Ammon's horn (tissue), 1 donor: ENCODE results near the gene TRAK1.

Source experiments
- DNase-seq: peaks from one replicate; pipeline ENCODE4 v3.0.0-alpha.2; 2016; ENCODE audit warnings: low spot score

TRAK1 gene

DNA sequence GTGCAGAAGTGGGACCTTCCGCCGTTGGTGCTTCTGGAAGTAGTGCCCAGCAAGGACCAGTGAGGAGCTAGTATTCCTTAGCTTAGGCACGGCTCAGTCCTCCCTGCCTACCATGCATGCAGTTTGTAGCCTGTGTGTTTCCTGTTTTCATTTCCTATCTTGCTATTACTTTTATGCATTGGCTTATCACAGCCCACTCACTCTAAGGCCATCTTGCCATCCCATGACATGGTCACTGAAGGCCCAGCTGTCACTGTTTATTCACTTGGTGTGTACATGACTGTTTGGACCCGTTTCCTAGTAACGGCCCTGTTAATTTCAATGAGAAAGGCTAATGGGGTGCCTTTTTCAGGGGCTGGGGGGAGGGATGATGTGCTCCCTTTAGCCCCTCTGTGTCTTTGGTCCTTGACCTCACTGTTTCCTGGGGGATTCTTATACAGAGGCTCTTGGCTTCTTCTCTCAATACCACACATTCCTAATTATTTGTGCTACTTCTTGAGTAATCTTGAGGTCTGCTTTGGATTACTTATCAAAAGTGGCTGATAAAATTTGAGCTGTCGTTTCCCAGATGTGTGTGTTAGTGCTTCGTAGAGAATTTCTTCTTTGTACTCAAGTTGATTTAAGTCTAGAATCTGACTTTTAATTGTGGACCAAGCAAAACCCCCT, 24.5 kb upstream of the TRAK1 start:
- no peak for DNase-seq

DNA sequence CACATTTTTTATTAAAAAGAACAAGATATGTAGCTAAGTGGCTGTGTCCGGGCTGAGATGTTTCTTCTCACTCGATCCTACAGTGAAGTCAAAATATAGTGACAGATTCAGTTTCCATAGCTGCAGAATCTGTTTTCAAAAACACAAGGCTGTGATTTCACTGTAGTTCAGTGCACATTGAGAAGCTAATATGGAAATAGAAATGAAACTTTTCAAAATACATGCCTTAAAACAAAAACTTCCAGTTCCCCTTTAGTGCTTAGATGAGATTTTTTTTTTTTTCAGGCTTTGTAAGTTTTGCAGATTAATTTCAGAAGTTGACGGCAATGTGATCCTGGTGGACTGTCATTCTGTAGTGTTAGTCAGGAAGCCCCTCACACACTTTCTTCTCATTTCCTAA, 23.8 kb upstream of the TRAK1 start:
- DNase-seq, result no peak

DNA sequence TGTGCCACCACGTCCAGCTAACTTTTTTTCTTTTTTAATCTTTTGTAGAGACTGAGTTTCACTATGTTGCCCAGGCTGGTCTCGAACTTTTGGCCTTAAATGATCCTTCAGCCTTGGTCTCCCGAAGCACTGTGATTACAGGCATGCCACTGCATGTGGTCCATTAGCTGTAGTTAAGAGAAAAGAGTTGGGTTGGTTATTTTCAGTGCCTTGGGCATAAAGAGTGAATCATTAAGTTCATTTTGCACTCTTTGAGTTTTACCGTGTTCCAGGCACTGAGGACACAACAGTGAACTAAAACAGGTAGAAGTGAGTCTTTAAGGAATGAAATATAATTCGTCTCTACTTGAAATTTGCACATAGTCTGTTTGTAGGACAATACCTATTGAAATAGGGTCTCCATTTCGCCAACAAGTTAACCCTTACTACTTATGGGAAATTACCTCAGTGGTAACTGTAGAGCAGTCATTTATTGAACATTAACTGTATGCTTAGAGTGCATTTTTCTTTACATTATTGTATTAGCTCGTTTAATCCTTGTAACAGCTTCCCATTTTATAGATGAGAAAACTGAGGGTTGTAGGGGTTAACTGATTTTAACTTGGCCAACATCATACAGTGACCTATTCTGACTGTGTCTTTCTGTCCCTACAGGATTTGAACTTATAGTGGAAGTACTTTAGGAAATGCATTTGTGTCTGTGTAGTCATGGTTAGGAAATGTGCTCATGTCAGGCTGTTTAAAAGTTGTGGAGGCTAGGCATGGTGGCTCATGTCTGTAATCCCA, 22.7 kb upstream of the TRAK1 start:
- no peak for DNase-seq

DNA sequence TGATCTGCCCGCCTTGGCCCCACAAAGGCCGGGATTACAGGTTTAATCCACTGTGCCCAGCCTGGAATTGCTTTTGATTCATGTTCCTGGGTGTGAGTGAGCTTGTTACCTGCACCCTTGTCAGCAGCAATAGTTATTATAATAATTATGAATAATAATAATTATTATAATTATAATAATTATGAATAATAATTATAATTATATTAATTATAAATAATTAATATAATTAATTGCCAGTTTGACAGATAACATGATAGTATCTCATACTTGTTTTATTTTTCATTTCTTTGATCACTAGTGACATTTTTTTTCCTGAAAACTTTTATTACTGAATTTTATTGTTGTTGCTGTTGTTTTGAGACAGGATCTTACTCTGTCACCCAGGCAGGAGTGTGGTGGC, 21.1 kb upstream of the TRAK1 start:
- no peak for DNase-seq

DNA sequence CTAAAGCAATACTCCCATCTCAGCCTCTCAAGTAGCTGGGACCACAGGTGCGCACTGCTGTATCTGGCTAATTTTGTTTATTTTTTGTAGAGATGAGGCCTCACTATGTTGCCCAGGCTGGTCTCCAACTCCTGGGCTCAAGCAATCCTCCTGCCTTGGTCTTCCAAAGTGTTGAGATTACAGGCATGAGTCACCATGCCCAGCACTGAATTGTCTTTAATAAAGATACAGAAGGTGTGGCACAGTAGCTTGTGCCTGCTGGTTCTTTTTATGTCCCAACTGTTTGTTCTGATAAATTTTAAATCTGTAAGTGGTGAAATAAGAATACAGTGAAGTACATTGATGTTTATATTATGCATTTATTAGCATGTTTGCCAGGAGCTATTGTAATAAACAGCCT, 20.6 kb upstream of the TRAK1 start:
- DNase-seq, result no peak

DNA sequence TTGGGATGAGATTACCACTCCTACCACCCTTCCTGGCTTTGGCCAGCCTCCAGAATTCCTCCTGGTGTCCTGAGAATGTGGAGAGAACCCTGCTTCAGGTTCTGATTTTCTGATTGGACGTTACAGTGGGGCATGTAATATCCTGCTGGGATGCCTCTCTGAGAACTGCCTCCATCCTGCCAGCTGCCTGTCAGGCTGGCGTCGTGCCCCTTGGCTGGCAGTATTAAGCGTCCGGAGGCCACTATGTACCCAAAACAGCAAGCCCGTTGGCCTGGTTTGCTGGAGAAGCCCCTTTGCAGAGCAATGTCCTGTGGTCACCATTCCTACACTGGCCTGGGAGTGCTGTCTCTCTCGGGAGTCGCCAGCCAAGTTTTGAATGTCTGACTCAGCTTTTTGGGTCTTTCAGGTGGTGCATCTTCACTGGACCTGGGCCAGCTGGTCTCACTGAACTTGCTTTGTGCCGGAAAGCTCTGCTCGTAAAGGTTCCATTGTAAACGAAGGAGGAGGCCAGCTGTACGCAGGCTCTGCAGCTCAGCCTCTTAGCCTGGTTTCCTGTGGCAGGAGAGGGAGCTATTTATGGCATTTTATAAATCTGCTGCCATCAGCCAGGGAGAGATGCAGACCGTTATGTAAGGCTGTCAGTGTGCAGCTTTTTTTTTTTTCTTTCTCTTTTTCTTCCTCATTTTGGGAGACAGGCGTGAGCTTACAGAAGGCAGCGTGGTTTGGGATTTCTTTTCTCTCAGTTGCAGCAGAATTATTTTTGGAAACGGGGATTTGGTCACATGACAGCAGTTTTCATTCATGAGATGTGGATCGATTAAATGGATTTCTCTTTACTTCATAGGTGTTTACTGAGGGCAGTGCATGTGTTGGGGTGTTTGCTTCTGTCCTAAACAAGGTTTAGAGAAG, 19.0 kb upstream of the TRAK1 start:
- peak; percentile 91 for DNase-seq

DNA sequence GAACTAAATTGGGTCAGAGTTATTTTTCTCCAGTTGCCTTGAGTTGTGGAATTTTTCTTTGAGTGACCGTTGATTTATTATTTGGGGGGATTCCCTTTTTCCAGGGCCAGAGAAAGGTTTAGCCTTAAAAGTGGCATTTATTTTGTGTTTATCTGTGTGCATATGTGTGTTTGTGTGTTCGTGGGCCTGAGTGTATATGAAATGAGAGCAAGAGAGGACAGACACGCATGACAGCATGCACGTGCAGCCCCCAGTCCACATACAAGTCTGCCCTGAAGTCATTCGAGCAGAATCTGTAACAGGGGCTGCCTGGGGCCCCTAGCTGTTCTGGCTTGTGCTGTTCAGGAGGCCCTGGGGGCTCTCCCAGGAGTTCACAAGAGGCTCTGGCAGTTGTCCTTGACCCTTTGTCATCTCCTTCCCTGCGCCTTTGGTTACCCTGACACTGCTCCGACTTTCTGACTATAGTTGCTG, 18.3 kb upstream of the TRAK1 start:
- DNase-seq, result no peak

DNA sequence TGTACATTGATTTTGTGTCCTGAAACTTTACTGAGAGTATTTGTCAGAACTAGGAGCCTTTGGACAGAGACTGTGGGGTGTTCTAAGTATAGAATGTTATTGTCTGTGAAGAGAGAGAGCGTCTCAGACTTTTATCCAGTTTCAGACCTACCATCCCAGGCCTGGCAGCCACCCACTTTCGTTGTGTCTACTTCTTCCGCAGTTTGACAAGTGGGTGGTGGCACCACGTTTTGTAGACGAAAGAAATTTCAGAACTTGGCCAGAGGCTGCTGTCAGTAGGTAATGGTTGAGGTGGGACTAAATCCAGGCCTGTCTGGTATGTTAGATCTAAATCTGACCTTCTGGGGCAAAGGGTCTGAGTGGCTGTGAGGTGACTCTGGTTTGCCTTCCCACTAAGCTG, 13.4 kb upstream of the TRAK1 start:
- no peak for DNase-seq

DNA sequence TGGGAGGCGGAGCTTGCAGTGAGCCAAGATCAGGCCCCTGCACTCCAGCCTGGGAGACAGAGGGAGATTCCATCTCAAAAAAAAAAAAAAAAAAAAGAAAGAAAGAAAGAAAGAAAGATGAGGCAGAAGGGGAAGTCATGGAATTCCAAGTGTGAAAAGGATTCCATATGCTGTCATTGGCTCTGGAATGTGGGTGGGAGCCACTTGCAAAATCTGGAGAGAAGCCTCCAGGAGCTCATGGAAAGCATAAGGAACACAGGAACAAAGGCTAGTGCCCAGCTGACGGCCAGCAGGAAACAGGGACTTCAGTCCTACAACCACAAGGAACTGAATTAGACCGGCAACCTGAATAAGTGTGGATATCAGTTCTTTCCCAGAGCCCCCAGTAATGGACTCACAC, 12.5 kb upstream of the TRAK1 start:
- DNase-seq, result no peak

DNA sequence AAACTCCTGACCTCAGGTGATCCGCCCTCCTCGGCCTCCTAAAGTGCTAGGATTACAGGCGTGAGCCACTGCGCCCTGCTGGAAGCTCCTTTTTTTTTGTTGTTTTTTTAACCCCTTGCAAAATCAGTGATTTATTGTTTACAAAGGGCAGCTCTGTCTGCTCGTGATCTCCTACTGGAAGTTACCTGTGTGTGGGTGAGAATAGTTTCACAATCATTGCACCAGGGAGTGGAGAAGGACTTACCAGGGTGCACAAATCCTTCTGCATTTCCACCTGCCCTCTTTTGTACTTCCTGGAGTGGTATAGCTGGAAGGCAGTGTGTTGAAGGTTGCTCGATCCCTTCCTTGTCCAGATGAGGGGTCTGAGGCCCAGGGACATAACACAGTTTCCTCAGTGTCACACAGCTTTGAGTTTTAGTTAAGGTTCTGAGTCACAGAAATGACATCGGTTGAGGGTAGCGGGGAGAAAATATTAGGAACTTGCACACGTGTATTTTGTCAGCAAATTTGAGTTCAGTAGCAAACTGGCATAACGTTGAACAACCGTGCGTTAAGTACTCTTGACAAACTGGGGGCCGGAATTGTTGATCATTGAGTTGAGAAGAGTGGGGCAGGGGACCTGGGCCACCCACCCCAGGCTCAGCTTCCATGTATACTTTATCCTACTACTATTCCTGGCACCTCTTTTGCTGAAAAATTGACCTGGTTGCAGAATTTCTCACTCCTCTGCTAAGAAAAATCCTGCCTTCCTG, 11.3 kb upstream of the TRAK1 start:
- DNase-seq, result no peak

DNA sequence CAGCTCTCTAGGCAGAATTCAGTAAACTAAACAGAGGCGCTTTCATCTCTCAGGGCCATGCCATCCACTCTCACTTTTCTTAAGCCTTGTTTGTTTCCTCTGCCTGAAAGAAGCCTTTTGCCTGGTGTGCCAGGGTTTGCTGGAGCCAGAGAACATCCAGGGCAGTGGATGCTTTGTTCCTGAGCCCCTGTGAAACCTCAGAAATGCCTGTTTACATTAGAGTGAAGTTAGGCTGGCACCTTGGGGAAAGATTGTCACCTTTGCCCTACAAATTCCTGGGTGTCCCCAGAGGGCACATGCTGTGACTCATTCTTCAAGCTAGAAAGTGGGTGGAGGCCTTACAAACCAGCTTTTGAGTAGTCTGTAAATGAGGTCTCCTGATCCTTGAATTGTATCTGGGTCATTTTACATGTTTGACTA, 10.7 kb upstream of the TRAK1 start:
- DNase-seq, result peak; percentile 86

DNA sequence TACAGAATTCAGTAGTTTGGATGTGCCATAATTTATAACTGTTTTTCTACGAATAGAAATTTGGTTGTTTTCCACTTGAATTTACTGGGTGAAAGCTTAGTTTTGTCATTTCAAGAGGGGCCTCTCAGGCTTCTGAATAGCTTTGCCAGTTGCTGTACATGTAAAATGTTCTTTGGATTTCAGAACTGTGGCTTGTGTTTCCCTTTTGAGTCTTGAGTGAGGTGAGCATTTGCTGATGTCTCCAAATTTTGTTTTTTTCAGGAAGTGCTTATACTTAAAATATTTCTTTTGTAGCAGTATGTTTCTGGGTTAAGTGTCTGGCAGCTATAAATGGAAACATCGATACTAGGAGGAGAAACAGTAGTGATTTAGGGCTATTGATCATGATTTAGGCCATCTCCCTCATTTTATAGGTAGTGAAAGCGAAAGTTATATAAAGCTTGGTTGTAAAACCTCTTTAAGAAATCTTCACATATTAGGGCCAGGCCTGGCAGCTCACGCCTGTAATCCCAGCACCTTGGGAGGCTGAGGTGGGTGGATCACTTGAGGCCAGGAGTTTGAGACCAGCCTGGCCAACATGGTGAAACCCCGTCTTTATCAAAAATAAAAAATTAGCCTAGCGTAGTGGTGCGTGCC, 9.2 kb upstream of the TRAK1 start:
- DNase-seq, result no peak

DNA sequence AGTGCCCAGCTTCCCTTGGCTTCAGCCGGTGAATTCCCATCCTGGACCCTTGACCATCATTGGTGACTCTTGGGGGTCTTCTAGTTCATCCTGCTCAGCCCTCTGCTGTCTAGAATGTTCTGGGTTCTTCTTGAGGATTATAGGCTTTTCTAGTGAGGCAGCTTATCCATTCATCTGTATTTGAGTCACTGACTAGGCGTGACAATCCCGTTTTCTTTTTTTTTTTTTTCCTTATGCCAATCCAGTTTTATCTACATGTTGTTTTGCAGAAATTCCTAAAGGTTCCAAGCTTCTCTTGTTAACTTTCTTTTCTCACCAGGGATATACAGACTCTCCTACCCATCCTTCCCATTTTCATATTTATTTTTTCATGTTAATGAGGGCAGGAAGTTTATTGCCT, 6.6 kb upstream of the TRAK1 start:
- no peak for DNase-seq

DNA sequence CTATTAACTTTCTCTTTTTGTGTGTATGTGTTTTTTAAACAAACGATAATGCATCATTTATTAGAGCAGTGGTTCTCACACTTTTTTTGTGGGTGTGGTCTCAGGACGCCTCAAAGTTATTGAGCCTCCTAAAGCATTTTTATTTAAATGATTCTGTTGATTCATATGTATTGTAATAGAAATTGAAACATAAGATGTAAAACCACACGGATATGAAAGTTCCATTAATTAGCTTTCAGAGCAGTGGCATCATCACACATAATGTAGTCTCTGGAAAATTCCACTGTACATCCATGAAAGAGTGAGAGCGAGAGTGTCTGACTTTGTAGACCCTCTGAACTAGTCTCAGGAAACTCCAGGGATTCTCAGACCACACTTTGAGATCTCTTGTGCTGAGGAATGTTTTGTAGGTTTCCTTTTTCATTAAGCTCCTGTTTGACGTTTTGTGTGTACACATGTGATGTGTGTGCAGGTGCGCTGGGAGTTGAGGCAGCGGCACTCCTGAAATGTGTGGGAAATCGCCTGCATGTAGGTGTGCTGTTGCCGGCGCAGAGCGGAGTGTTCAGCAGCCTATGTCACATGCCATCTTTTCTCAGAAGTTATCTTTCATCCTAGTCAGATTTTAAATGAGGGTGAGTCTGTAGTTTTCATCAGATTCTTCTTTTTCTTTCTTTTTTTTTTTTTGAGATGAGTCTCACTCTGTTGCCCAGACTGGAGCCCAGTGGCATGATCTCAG, 5.3 kb upstream of the TRAK1 start:
- no peak for DNase-seq

DNA sequence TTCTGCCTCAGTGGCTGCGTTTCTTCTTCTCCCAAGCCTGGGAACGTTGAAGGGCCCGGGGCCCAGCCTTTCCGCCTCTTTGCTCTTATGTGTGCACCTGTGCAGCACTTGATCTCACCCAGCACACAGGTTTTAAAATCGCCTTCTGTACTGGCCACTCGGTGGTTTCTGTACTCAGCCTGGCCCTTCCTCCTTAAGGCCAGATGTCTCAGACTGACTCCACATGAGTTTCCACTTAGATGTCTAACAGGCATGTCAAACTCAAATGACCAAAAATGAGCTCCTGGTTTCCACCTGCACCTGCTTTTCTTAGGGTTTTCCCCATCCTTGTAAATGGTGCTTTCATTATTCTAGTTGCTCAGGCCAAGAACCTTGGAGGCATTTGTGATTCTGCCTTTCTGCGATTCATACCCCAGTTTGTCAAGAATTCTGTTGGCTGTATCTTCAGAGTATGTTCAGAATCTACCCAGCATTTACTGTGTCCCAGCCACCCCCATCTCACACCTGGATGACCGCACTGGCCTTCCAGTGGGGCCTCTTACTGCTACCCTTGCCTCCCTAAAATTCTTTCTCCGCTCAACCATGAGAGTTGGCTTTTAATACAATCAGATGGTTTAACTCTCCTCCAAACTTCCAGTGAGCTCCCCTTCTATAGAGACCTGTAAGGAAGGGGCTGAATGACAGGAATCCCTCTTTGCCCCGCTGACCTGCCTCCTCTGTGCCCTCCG, 2.2 kb upstream of the TRAK1 start:
- no peak for DNase-seq

DNA sequence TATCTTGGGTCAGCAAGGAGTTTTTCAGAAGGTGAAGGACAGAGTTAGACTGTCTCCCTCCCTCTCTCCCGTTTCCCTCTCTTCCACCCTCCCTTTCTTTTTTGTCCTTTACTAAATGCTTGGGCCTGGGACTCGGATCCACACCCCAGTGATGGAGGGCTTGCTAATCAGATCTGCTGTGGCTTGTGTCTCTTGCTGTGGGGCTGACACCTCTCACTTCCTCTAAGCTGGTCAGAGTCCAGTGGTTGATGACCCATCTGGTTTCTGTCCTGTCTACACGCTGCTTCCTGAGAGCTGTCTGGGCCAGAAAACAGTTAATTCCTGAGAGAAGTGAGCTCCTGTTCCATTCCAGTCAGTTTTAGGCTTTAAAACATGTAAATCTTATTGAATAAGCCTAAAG, 849 bp downstream of the TRAK1 start:
- no peak for DNase-seq

DNA sequence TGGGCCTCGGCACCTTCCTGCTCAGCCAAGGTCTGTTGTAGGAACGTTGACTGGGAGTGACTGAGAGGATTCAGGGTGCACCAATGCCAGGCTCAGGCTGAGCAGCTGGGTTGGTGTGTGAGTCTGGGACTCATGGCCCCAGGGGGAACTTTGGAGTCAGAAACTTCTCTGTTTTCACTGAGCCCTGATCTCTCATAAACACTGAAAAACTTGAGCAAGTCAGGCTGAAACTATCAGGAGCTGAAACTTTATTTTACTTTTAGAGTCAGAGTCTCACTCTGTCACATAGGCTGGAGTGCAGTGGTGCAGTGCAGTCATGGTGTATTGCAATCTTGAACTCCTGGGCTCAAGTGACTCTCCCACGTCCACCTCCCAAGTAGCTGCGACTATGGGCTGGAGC, 3.0 kb downstream of the TRAK1 start:
- no peak for DNase-seq

DNA sequence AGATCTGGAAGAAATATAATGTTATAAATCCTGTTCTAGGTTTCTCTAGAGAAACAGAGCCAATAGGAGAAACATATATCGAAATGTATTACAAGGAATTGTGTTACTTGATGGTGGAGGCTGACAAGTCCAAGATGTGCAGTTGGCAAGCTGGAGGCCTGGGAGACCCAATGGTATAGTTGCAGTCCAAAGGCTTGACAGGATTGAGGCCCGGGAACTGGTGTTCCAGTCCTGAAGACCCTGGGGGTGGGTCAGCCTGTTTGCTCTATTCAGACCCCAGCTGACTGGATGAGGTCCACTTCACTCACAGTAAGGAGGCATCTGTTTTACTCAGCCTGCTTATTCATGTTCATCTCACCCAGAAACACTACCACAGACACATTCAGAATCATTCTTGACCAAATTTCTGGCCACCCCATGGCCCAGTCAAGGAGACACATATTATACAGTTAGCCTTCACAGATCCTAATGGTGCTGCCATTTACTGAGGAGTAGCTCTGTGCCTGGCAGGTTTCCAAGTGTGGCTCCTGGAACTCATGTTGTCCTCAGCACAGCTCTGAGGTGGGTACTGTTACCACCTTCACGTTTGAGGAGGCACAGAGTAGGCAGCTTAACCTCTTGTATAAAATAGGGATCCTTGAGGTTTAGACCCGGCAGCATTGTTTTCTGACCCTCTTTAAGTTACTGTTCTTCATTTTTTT, 3.7 kb downstream of the TRAK1 start:
- DNase-seq, result no peak

DNA sequence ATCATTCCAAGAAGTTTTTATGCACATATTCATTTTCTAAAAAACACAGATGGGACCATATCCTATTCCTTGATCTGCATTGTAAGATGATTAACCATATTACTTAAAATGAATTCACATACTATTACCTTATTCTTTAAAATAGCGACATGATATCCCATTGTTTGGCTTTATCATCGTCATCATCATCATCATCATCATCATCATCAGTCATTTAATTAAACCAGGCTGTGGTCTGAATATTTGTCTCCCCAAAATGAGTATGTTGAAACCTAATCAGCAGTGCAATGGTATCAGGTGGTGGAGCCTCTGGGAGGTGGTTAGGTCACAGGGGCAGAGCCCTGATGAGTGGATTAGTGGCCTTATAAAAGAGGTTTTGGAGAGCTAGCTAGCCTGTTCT, 4.4 kb downstream of the TRAK1 start:
- DNase-seq, result no peak
